ENCODE results near the gene SUMO3.

- TF ChIP-seq CTCF (conservative IDR thresholded peaks at IDR 0.05; ENCODE audit: low read depth, low read length) (no peak), FOS (IDR thresholded peaks at IDR 0.05; ENCODE audit: low read depth, low read length) (no peak), POLR2A (IDR thresholded peaks at IDR 0.05; ENCODE audit: low read depth, low read length) (no peak), RFX5 (IDR thresholded peaks at IDR 0.05; ENCODE audit: low read depth, low read length) (no peak), CHD1 (IDR thresholded peaks at IDR 0.05; ENCODE audit: low read depth, low read length) (no peak), RCOR1 (IDR thresholded peaks at IDR 0.05; ENCODE audit: insufficient replicate concordance, low read length) (no peak), MXI1 (IDR thresholded peaks at IDR 0.05; ENCODE audit: borderline replicate concordance, low read depth, low read length) (no peak), MAZ (IDR thresholded peaks at IDR 0.05; ENCODE audit: borderline replicate concordance, low read depth, low read length) (no peak), SMC3 (IDR thresholded peaks at IDR 0.05; ENCODE audit: low read depth, low read length) (no peak), RAD21 (IDR thresholded peaks at IDR 0.05; ENCODE audit: low read length) (no peak), CEBPB (IDR thresholded peaks at IDR 0.05; ENCODE audit: low read depth, low read length) (no peak), BHLHE40 (IDR thresholded peaks at IDR 0.05; ENCODE audit: low read depth, low read length) (no peak), USF2 (IDR thresholded peaks at IDR 0.05; ENCODE audit: low read depth, low read length) (no peak)
Measured at GRCh38 chr21:44757731-44758130, 60.1 kb downstream of the SUMO3 start.

All from IMR-90 (cell line).